ENCODE results near the gene TYMP.

GRCh38 chr22:50520826-50521453 is 8.9 kb downstream of the TYMP start:
- TF ChIP-seq PBX3 (IDR thresholded peaks at IDR 0.05) = no peak
- TF ChIP-seq USF2 (IDR thresholded peaks at IDR 0.05; ENCODE audit: borderline replicate concordance, low read depth, low read length) = no peak
- no peak for TF ChIP-seq REST (IDR thresholded peaks at IDR 0.05; ENCODE audit: low read depth, low read length)

Measured in SK-N-SH (cell line).